Activated T-helper 1 cell treated with anti-CD3 and anti-CD28 coated beads, Interleukin-12 subunit alpha, Interleukin-12 subunit beta, Interleukin-2, Interleukin-4 antibody, amounts not matched to agents 30 ng/mL and 10 ng/mL and 1 ng/mL, durations not matched to agents 14 hours and 24 hours and 36 hours (primary cell): ENCODE data around the gene MUC20. TPM values are rescaled to one million over a fixed set of nuclear protein-coding genes. Genes with fewer than 3 reads are reported as not detected.
"Not testable (repeated sequence)": the region's sequence is repeated elsewhere in the genome, so short reads cannot be mapped to it uniquely, and the experiment has no call there.

Experiments used
- DNase-seq: peaks from one replicate; pipeline ENCODE4 v3.0.0; 2021; ENCODE audit warnings: low spot score
- H3K27ac Mint-ChIP-seq: one replicate; pipeline ENCODE4 v1.8.0; 2021; ENCODE audit warnings: mild to moderate bottlenecking, mixed read lengths
- H3K27me3 Mint-ChIP-seq: one replicate; pipeline ENCODE4 v1.8.0; 2022; ENCODE audit warnings: mild to moderate bottlenecking, moderate library complexity, mixed read lengths; ENCODE audit not compliant: insufficient read depth
- H3K36me3 Mint-ChIP-seq: one replicate; pipeline ENCODE4 v1.8.0; 2021; ENCODE audit warnings: low read depth, mixed read lengths
- H3K4me1 Mint-ChIP-seq: one replicate; pipeline ENCODE4 v1.8.0; 2021; ENCODE audit warnings: low read depth, mixed read lengths
- H3K4me3 Mint-ChIP-seq: one replicate; pipeline ENCODE4 v1.8.0; 2021; ENCODE audit warnings: mild to moderate bottlenecking, moderate library complexity, mixed read lengths
- H3K9me3 Mint-ChIP-seq: one replicate; pipeline ENCODE4 v1.8.0; 2021; ENCODE audit warnings: mixed read lengths
- intact Hi-C: fragments of 100-400 bp; cut with micrococcal nuclease; formaldehyde crosslinking; loops from one replicate; pipeline ENCODE4 v1.15.1; 2024
- total RNA-seq: library from RNA; stranded (reverse); gene quantifications from 2 replicates; pipeline ENCODE4 v1.2.3, GENCODE V29; 2022

Gene MUC20
- total RNA-seq, 1 donor from 2014 or later, result 5.0 TPM

- intact Hi-C loops, result loop anchor here (10.0 kb wide), 1 partner anchor 516 kb away; no protein-coding TSS in a partner anchor
- not testable (repeated sequence) for H3K27ac Mint-ChIP-seq, H3K27me3 Mint-ChIP-seq, H3K9me3 Mint-ChIP-seq, DNase-seq, H3K4me3 Mint-ChIP-seq
- H3K36me3 Mint-ChIP-seq, result peaks cover 64% of the 10 kb centered on the region
- peaks cover 34% of the 10 kb centered on the region for H3K4me1 Mint-ChIP-seq
These were observed 32.2 kb upstream of the MUC20 start for GRCh38 chr3:195688471-195689183.

GRCh38 chr3:195689184-195690070 lies 31.4 kb upstream of the MUC20 start:
- DNase-seq, H3K4me3 Mint-ChIP-seq, H3K27me3 Mint-ChIP-seq, H3K9me3 Mint-ChIP-seq: not testable (repeated sequence)
- Mint-ChIP-seq H3K4me1 (peaks cover 39% of the 10 kb centered on the region), H3K36me3 (peaks cover 59% of the 10 kb centered on the region), H3K27ac (peak overlapping the region; percentile 85)
- intact Hi-C loops, result loop anchor here (5.0 to 10.0 kb wide), 2 partner anchors 218 to 515 kb away; partner anchors contain the start of gene TNK2

GRCh38 chr3:195690951-195691350 lies 29.8 kb upstream of the MUC20 start:
- Mint-ChIP-seq H3K9me3 (no peaks in the 10 kb centered on the region), H3K27me3 (no peaks in the 10 kb centered on the region), H3K4me3 (peak overlapping the region; percentile 27), H3K27ac (peak overlapping the region; percentile 94), H3K36me3 (peaks cover 59% of the 10 kb centered on the region), H3K4me1 (peaks cover 39% of the 10 kb centered on the region)
- intact Hi-C loops, result loop anchor here (5.0 kb wide), 1 partner anchor 216 kb away; the partner anchor contains the start of gene TNK2
- no peak for DNase-seq

GRCh38 chr3:195691596-195692353 lies 29.0 kb upstream of the MUC20 start:
- DNase-seq, H3K27me3 Mint-ChIP-seq, H3K9me3 Mint-ChIP-seq: not testable (repeated sequence)
- Mint-ChIP-seq H3K36me3 (peaks cover 58% of the 10 kb centered on the region), H3K4me3 (peak overlapping the region; percentile 56), H3K27ac (peak overlapping the region; percentile 94), H3K4me1 (peaks cover 39% of the 10 kb centered on the region)
- intact Hi-C loops, result loop anchor here (1.0 to 5.0 kb wide), 3 partner anchors 9 to 491 kb away; partner anchors contain the start of gene TNK2

- peak overlapping the region; percentile 56 for H3K4me3 Mint-ChIP-seq
- intact Hi-C loops, result loop anchor here (1.0 to 5.0 kb wide), 3 partner anchors 8 to 490 kb away; partner anchors contain the start of gene TNK2
- no peaks in the 10 kb centered on the region for H3K9me3 Mint-ChIP-seq
- no peaks in the 10 kb centered on the region for H3K27me3 Mint-ChIP-seq
- peak overlapping the region; percentile 94 for H3K27ac Mint-ChIP-seq
- peaks cover 57% of the 10 kb centered on the region for H3K36me3 Mint-ChIP-seq
- peaks cover 37% of the 10 kb centered on the region for H3K4me1 Mint-ChIP-seq
- DNase-seq, result no peak
These were observed 28.5 kb upstream of the MUC20 start for GRCh38 chr3:195692354-195692685.

- no peak for DNase-seq
- H3K9me3 Mint-ChIP-seq, result no peaks in the 10 kb centered on the region
- H3K4me1 Mint-ChIP-seq, result peaks cover 39% of the 10 kb centered on the region
- H3K27me3 Mint-ChIP-seq, result no peaks in the 10 kb centered on the region
- intact Hi-C loops, result loop anchor here (1.0 to 5.0 kb wide), 3 partner anchors 7 to 489 kb away; partner anchors contain the start of gene TNK2
- peaks cover 58% of the 10 kb centered on the region for H3K36me3 Mint-ChIP-seq
- no peak overlapping the region for H3K4me3 Mint-ChIP-seq
- H3K27ac Mint-ChIP-seq, result peak overlapping the region; percentile 94
These were observed 27.9 kb upstream of the MUC20 start for GRCh38 chr3:195692781-195693427.

GRCh38 chr3:195693428-195694216 lies 27.2 kb upstream of the MUC20 start:
- Mint-ChIP-seq H3K4me3 (no peak overlapping the region), H3K27ac (peak overlapping the region; percentile 94), H3K27me3 (no peaks in the 10 kb centered on the region), H3K9me3 (no peaks in the 10 kb centered on the region), H3K36me3 (peaks cover 64% of the 10 kb centered on the region), H3K4me1 (peaks cover 41% of the 10 kb centered on the region)
- intact Hi-C loops, result loop anchor here (5.0 kb wide), 1 partner anchor 214 kb away; the partner anchor contains the start of gene TNK2
- DNase-seq, result no peak

GRCh38 chr3:195694217-195695076 lies 26.3 kb upstream of the MUC20 start:
- not testable (repeated sequence) for H3K27ac Mint-ChIP-seq, DNase-seq, H3K27me3 Mint-ChIP-seq, H3K4me3 Mint-ChIP-seq, H3K9me3 Mint-ChIP-seq
- Mint-ChIP-seq H3K36me3 (peaks cover 61% of the 10 kb centered on the region), H3K4me1 (peaks cover 36% of the 10 kb centered on the region)
- intact Hi-C loops, result loop anchor here (5.0 kb wide), 1 partner anchor 213 kb away; the partner anchor contains the start of gene TNK2

GRCh38 chr3:195696632-195697278 lies 24.0 kb upstream of the MUC20 start:
- no peak for DNase-seq
- intact Hi-C loops, result no loop called here
- no peaks in the 10 kb centered on the region for H3K9me3 Mint-ChIP-seq
- H3K4me1 Mint-ChIP-seq, result peaks cover 29% of the 10 kb centered on the region
- no peak overlapping the region for H3K4me3 Mint-ChIP-seq
- peaks cover 57% of the 10 kb centered on the region for H3K36me3 Mint-ChIP-seq
- peak overlapping the region; percentile 3 for H3K27ac Mint-ChIP-seq
- H3K27me3 Mint-ChIP-seq, result no peaks in the 10 kb centered on the region

- no peak overlapping the region for H3K4me3 Mint-ChIP-seq
- no peaks in the 10 kb centered on the region for H3K27me3 Mint-ChIP-seq
- H3K36me3 Mint-ChIP-seq, result peaks cover 48% of the 10 kb centered on the region
- H3K27ac Mint-ChIP-seq, result peak overlapping the region; percentile 45
- intact Hi-C loops, result no loop called here
- no peak for DNase-seq
- no peaks in the 10 kb centered on the region for H3K9me3 Mint-ChIP-seq
- H3K4me1 Mint-ChIP-seq, result peaks cover 19% of the 10 kb centered on the region
These were observed 23.0 kb upstream of the MUC20 start for GRCh38 chr3:195697582-195698324.
